Gastrocnemius medialis (tissue), 4 donors: ENCODE results near the gene KDELR1. TPM values are rescaled to one million over a fixed set of nuclear protein-coding genes. Genes with fewer than 3 reads are reported as not detected.

ENCODE experiments used
- ATAC-seq, 2 donors: fragments of 150-250 bp; one replicate each; pipeline ENCODE4 v1.9.1; 2016
- DNase-seq, 2 donors: peaks; one replicate each; pipeline ENCODE4 v3.0.0-alpha.2; 2019
- H3K27ac ChIP-seq, 4 donors: fragments of 200-600 bp; sonication (generic); 1 replicate in 1 of 4; 2 replicates in 3 of 4; pipeline ENCODE4 v1.5.1; 2016 to 2018; ENCODE audit warnings: mild to moderate bottlenecking in 2 of 4, moderate library complexity in 1 of 4
- H3K27me3 ChIP-seq, 3 donors: fragments of 200-600 bp; sonication (generic) in 2 of 3; 1 replicate in 1 of 3; 2 replicates in 2 of 3; pipeline versions ENCODE4 v1.5.1 to v1.6.0; 2016 to 2019; ENCODE audit warnings: mild to moderate bottlenecking in 1 of 3, moderate library complexity in 1 of 3
- H3K36me3 ChIP-seq, 2 donors: fragments of 200-600 bp; sonication (generic) in 1 of 2; one replicate each; pipeline ENCODE4 v1.5.1; 2017 to 2018
- H3K4me1 ChIP-seq, 2 donors: fragments of 200-600 bp; sonication (generic) in 1 of 2; one replicate each; pipeline ENCODE4 v1.5.1; 2016 to 2017; ENCODE audit warnings: mild to moderate bottlenecking in 2 of 2
- H3K4me3 ChIP-seq, 4 donors: fragments of 200-600 bp; sonication (generic) in 3 of 4; 1 replicate in 1 of 4; 2 replicates in 3 of 4; pipeline ENCODE4 v1.5.1; 2016 to 2019; ENCODE audit warnings: mild to moderate bottlenecking in 2 of 4
- H3K9me3 ChIP-seq, 3 donors: fragments of 200-600 bp; sonication (generic) in 2 of 3; 1 replicate in 1 of 3; 2 replicates in 2 of 3; pipeline ENCODE4 v1.5.1; 2016 to 2019
- POLR2A ChIP-seq, 2 donors: fragments of 450-650 bp; IDR thresholded peaks; one replicate each; pipeline ENCODE4 v1.6.1; 2017; ENCODE audit warnings: antibody characterized with exemption in 2 of 2, mild to moderate bottlenecking in 2 of 2, moderate library complexity in 2 of 2
- in situ Hi-C, 4 donors: fragments of 200-750 bp; cut with MboI; loops; one replicate each; pipeline versions ENCODE4 v1.15.0 to v1.8.0; 2017; ENCODE audit warnings: low sequenced_read_pairs in 4 of 4
- intact Hi-C: fragments of 100-400 bp; cut with DNase I; formaldehyde crosslinking; loops from one replicate; pipeline ENCODE4 v1.15.1; 2023; ENCODE audit warnings: low total_unique reads
- total RNA-seq, 4 donors: library from RNA; depleted of rRNA; stranded (reverse); fragments of >200 nt; gene quantifications; one replicate each; pipeline versions ENCODE4 v1.1.0 to v1.2.3, GENCODE V29; 2016
- TF ChIP-seq, protein P1 (sequence below), 5 experiments: fragments of 450-650 bp in 3 of 5; fragments of 200-600 bp in 2 of 5; sonication (generic) in 2 of 5; IDR thresholded peaks in 4 of 5; conservative IDR thresholded peaks in 1 of 5; 1 replicate in 4 of 5; 2 replicates in 1 of 5; pipeline ENCODE4 v1.5.1; 2016 to 2019; ENCODE audit warnings: antibody characterized with exemption in 5 of 5, mild to moderate bottlenecking in 3 of 5, moderate library complexity in 3 of 5

Gene KDELR1
- total RNA-seq, result 10 to 100 TPM; 44.9 to 64.7 (median 54.0) TPM

DNA sequence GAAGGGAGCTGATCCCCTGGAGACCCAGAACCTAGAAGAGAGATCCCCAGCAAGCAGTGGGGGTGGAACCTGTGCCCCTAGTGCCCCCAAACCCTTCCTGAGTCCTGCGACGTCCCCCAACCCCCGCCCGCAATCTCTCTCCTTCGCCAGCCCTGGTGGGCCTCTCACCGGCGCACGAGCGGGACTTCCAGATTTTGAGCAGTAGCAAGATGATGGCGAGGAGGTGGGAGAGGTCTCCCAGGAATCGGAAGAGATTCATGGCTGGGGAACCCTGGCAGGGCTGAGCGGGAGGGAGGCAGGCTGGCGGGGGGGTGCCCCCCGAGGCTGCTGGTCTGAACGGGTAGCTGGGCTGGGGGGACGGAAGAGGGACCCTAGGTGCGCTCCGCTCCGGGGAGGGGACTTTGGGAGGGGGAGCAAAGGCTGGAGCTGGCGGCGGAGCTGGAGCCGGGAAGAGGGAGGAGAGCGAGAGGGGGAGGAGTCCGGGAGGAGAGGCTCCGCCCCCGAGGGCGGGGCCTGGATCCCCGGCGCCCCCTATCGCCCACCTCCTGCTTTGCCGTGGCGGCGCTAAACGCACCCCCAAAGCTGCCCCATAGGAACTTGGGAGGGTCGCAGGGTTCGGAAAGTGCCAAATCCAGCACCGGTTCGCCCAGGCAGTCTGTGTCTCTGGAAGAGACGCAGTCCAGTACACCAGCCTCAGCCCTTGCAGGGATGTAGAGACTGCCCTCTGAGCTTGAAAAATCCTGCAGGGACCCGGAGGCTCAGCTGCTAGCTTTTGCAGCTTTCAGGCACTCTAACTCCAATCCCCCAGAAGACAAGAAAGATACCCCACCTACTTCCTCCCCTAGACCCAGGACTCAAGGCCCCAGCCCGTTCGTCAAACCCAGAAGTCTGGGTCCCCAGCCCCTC is at the start of gene KDELR1:
Gene KDELR1, minus strand, starts transcription at position 452 of the 906 bp plus-strand sequence. Its CDS starts 193 bp downstream, at position 259.
- peak; percentile 91 to 92 for ATAC-seq
- in situ Hi-C loops, result no loop called here
- peaks cover 4 to 19% of the 10 kb centered on the region in 2 donors for H3K4me1 ChIP-seq

DNA sequence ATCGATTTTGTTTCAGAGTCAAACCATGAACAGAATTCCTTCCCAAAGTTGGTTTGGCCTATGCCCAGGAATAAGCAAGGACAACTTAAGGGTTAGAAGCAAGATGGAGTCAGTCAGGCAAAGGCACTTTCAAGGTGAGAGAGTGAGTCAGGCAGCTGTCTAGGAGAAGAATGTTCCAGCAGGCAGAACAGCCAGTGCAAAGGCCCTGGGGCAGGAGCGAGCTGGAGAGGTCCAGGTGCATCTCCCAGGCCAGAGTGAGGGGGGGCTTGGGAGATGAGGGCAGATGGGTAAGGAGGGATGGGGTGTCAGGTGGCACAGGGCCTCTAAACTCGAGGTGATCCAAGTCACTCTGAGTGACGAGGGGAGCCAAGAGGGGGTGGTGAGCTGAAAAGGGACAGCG is 45.2 kb upstream of the KDELR1 start:
- ATAC-seq (no peak), DNase-seq (no peak)
- intact Hi-C loops (no loop called here), in situ Hi-C loops (no loop called here)
- H3K9me3 ChIP-seq, result no peaks in the 10 kb centered on the region
- no peaks in the 10 kb centered on the region for H3K36me3 ChIP-seq
- no peak overlapping the region for H3K4me3 ChIP-seq
- H3K4me1 ChIP-seq, result no peaks in the 10 kb centered on the region
- TF ChIP-seq, protein P1, sequence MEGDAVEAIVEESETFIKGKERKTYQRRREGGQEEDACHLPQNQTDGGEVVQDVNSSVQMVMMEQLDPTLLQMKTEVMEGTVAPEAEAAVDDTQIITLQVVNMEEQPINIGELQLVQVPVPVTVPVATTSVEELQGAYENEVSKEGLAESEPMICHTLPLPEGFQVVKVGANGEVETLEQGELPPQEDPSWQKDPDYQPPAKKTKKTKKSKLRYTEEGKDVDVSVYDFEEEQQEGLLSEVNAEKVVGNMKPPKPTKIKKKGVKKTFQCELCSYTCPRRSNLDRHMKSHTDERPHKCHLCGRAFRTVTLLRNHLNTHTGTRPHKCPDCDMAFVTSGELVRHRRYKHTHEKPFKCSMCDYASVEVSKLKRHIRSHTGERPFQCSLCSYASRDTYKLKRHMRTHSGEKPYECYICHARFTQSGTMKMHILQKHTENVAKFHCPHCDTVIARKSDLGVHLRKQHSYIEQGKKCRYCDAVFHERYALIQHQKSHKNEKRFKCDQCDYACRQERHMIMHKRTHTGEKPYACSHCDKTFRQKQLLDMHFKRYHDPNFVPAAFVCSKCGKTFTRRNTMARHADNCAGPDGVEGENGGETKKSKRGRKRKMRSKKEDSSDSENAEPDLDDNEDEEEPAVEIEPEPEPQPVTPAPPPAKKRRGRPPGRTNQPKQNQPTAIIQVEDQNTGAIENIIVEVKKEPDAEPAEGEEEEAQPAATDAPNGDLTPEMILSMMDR (IDR thresholded peaks at IDR 0.05 in 4 of 5, conservative IDR thresholded peaks at IDR 0.05 in 1 of 5), result no peak
- no peak for TF ChIP-seq POLR2A (IDR thresholded peaks at IDR 0.05)
- no peak overlapping the region for H3K27ac ChIP-seq
- H3K27me3 ChIP-seq, result peaks cover 17 to 36% (median 25%) of the 10 kb centered on the region in 3 donors

More for the DNA sequence above, at the start of gene KDELR1:
- peak within 1 kb of the TSS; percentile 85 to 91 (median 88) for H3K27ac ChIP-seq
- H3K27me3 ChIP-seq, result peaks cover 36 to 41% (median 41%) of the 10 kb centered on the region in 3 donors
- H3K4me3 ChIP-seq, result peak within 1 kb of the TSS; percentile 83 to 100 (median 92)
- no peaks in the 10 kb centered on the region for H3K9me3 ChIP-seq
- H3K36me3 ChIP-seq, result peaks cover 0 to 32% of the 10 kb centered on the region in 2 donors
- peak; percentile 60 to 68 for TF ChIP-seq POLR2A (IDR thresholded peaks at IDR 0.05)
- TF ChIP-seq, protein P1 (IDR thresholded peaks at IDR 0.05 in 4 of 5, conservative IDR thresholded peaks at IDR 0.05 in 1 of 5), result peak; percentile 78 to 96 (median 87)
- peak; percentile 58 to 66 for DNase-seq
- intact Hi-C loops, result loop anchor here (1.0 to 2.0 kb wide), 3 partner anchors 27 to 77 kb away; partner anchors contain the start of genes CYTH2 and SYNGR4

DNA sequence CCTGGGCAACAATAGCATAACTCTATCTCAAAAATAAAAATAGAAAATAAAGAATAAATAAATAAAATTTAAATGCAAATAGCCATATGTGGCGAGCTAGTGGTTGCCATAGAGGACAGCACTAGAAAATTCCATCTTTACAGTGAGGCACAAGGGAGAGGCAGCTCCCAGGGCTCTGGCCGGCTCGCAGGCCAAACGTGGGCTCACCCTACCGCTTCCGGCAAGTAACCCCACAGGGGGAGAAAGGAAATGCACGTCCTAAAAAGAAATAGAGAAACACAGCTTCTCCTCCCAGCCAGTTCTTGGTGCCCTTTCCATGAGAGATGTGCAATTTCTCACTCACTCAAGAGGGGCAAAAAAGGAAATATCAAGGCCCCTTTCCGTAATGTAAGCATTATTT is 42.0 kb upstream of the KDELR1 start:
- DNase-seq (no peak), ATAC-seq (no peak)
- in situ Hi-C loops, result no loop called here
- no peaks in the 10 kb centered on the region for H3K36me3 ChIP-seq
- no peaks in the 10 kb centered on the region for H3K4me1 ChIP-seq
- TF ChIP-seq, protein P1 (IDR thresholded peaks at IDR 0.05 in 4 of 5, conservative IDR thresholded peaks at IDR 0.05 in 1 of 5), result no peak
- no peak for TF ChIP-seq POLR2A (IDR thresholded peaks at IDR 0.05)
- H3K27ac ChIP-seq, result no peak overlapping the region
- H3K27me3 ChIP-seq, result peaks cover 6 to 10% (median 8%) of the 10 kb centered on the region in 3 donors
- no peaks in the 10 kb centered on the region for H3K9me3 ChIP-seq
- no peak overlapping the region for H3K4me3 ChIP-seq
- intact Hi-C loops, result no loop called here

DNA sequence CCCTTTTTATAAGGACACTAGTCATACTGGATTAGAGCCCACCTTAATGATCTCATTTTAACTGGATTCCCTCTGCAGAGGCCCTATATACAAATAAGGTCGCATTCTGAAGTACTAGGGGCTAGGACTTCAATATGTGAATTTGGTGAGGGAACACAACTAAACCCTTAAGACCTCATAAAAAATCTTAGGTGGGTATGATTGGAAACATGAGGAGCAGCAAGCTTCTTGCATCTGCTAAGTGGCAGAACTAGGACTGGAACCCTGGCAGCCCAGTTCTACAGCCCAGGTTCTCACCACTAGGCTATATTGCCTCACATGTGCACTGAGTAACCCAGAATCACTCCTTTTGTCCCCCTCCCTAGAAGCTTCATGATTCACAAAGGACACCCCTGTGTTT is 37.3 kb upstream of the KDELR1 start:
- DNase-seq, result no peak
- intact Hi-C loops (no loop called here), in situ Hi-C loops (no loop called here)
- Histone ChIP-seq H3K4me3 (no peak overlapping the region), H3K27me3 (no peaks in the 10 kb centered on the region), H3K4me1 (no peaks in the 10 kb centered on the region), H3K27ac (no peak overlapping the region), H3K36me3 (no peaks in the 10 kb centered on the region), H3K9me3 (no peaks in the 10 kb centered on the region)
- ATAC-seq, result no peak
- TF ChIP-seq, protein P1 (IDR thresholded peaks at IDR 0.05 in 4 of 5, conservative IDR thresholded peaks at IDR 0.05 in 1 of 5), result no peak
